IMR-90 (cell line): ENCODE data around the gene OTUB2. TPM values are rescaled to one million over a fixed set of nuclear protein-coding genes. Genes with fewer than 3 reads are reported as not detected.

Experiments
- polyA plus RNA-seq, 3 experiments: library from polyadenylated mRNA; depleted of rRNA; stranded (reverse); fragments of >200 nt; gene quantifications; 2 replicates each; pipeline ENCODE4 v1.2.3, GENCODE V29; 2012; ENCODE audit warnings: low replicate concordance in 1 of 3
- total RNA-seq: library from RNA; depleted of rRNA; stranded (reverse); fragments of >200 nt; gene quantifications from 2 replicates; pipeline ENCODE4 v1.2.3, GENCODE V29; 2012; rRNA removed

The OTUB2 gene
- total and polyA plus RNA-seq, 2 of the 4 experiments (the other 2 are of a cell fraction), result 1.1 to 2.5 TPM

Other genes starting within 250 kb of the OTUB2 start
- gene PRIMA1, start 237.9 kb upstream of the OTUB2 start, total RNA-seq, result not detected in 2 replicates
- gene PRIMA1, start 237.9 kb upstream of the OTUB2 start, polyA plus RNA-seq (2012; rRNA removed), result not detected in 2 replicates
- gene FAM181A, start 99.0 kb upstream of the OTUB2 start, total RNA-seq, result not detected in 2 replicates
- not detected in 2 replicates for gene FAM181A, start 99.0 kb upstream of the OTUB2 start, polyA plus RNA-seq (2012; rRNA removed)
- 0.54 and 0.83 TPM in 2 replicates for gene ASB2, start 49.8 kb upstream of the OTUB2 start, total RNA-seq
- 0.77 and 0.98 TPM in 2 replicates for gene ASB2, start 49.8 kb upstream of the OTUB2 start, polyA plus RNA-seq (2012; rRNA removed)
- not detected in 2 replicates for gene CCDC197, start 29.0 kb upstream of the OTUB2 start, total RNA-seq
- gene CCDC197, start 29.0 kb upstream of the OTUB2 start, polyA plus RNA-seq (2012; rRNA removed), result not detected in 2 replicates
- 152 and 155 TPM in 2 replicates for gene DDX24, start 54.9 kb downstream of the OTUB2 start, total RNA-seq
- gene DDX24, start 54.9 kb downstream of the OTUB2 start, polyA plus RNA-seq (2012; rRNA removed), result 126 and 134 TPM in 2 replicates
- 10.8 and 13.3 TPM in 2 replicates for gene IFI27L1, start 55.0 kb downstream of the OTUB2 start, total RNA-seq
- 22.5 and 24.3 TPM in 2 replicates for gene IFI27L1, start 55.0 kb downstream of the OTUB2 start, polyA plus RNA-seq (2012; rRNA removed)
- under 0.01 TPM in 1 of 2 replicates, not detected in the other for gene IFI27, start 84.4 kb downstream of the OTUB2 start, total RNA-seq
- 0.60 and 1.2 TPM in 2 replicates for gene IFI27, start 84.4 kb downstream of the OTUB2 start, polyA plus RNA-seq (2012; rRNA removed)
- gene IFI27L2, start 103.3 kb downstream of the OTUB2 start, total RNA-seq, result 43.0 and 111 TPM in 2 replicates
- gene IFI27L2, start 103.3 kb downstream of the OTUB2 start, polyA plus RNA-seq (2012; rRNA removed), result 187 and 261 TPM in 2 replicates
- 0.36 and 0.56 TPM in 2 replicates for gene PPP4R4, start 148.0 kb downstream of the OTUB2 start, total RNA-seq
- 0.13 and 0.17 TPM in 2 replicates for gene PPP4R4, start 148.0 kb downstream of the OTUB2 start, polyA plus RNA-seq (2012; rRNA removed)